GM18511 (cell line): ENCODE measurements around the gene C7orf57.
A peak's percentile ranks its signal among the peaks of the same experiment; 100 is the strongest.

Experiments used
- ATAC-seq: cut with Tn5 transposase; IDR thresholded peaks from one replicate; pipeline ENCODE4 v1.9.1; 2021; ENCODE audit warnings: mild to moderate bottlenecking, moderate library complexity; ENCODE audit not compliant: unreplicated experiment

Gene C7orf57

GRCh38 chr7:48106906-48107659 is 71.7 kb downstream of the C7orf57 start:
- ATAC-seq = no peak

GRCh38 chr7:48107926-48108472 is 72.7 kb downstream of the C7orf57 start:
- no peak for ATAC-seq

- ATAC-seq = no peak
These were observed 73.9 kb downstream of the C7orf57 start for GRCh38 chr7:48108959-48109847.

- ATAC-seq = peak; percentile 96
These were observed 74.7 kb downstream of the C7orf57 start for GRCh38 chr7:48109848-48110663.

- ATAC-seq = no peak
These were observed 75.5 kb downstream of the C7orf57 start for GRCh38 chr7:48110868-48111267.
